Mucosa of rectum (tissue), 2 donors: ENCODE results near the gene APEX2.

ENCODE experiments used
- H3K27ac ChIP-seq, 2 donors: one replicate each; pipeline ENCODE4 v1.7.0; 2013; ENCODE audit warnings: inconsistent platforms in 2 of 2, low read depth in 2 of 2, low read length in 2 of 2
- H3K27me3 ChIP-seq, 2 donors: one replicate each; pipeline ENCODE4 v1.7.0; 2013; ENCODE audit warnings: low read length in 2 of 2; ENCODE audit not compliant: control insufficient read depth in 2 of 2, insufficient read depth in 2 of 2
- H3K36me3 ChIP-seq, 2 donors: one replicate each; pipeline ENCODE4 v1.7.0; 2013; ENCODE audit warnings: low read length in 2 of 2; ENCODE audit not compliant: control insufficient read depth in 2 of 2, insufficient read depth in 2 of 2
- H3K4me1 ChIP-seq, 2 donors: one replicate each; pipeline ENCODE4 v1.7.0; 2013; ENCODE audit warnings: low read length in 2 of 2, mild to moderate bottlenecking in 1 of 2; ENCODE audit not compliant: control insufficient read depth in 2 of 2, insufficient read depth in 2 of 2
- H3K4me3 ChIP-seq, 2 donors: one replicate each; pipeline ENCODE4 v1.7.0; 2013; ENCODE audit warnings: low read length in 2 of 2
- H3K9ac ChIP-seq, 2 donors: one replicate each; pipeline ENCODE4 v1.7.0; 2013; ENCODE audit warnings: low read length in 2 of 2, low read depth in 1 of 2, mild to moderate bottlenecking in 1 of 2
- H3K9me3 ChIP-seq, 2 donors: one replicate each; pipeline ENCODE4 v1.7.0; 2013; ENCODE audit warnings: low read length in 2 of 2; ENCODE audit not compliant: control insufficient read depth in 2 of 2
- donor health status: healthy.
- donor health status: Normal muscosa, but diverticular disease.

Gene APEX2

DNA sequence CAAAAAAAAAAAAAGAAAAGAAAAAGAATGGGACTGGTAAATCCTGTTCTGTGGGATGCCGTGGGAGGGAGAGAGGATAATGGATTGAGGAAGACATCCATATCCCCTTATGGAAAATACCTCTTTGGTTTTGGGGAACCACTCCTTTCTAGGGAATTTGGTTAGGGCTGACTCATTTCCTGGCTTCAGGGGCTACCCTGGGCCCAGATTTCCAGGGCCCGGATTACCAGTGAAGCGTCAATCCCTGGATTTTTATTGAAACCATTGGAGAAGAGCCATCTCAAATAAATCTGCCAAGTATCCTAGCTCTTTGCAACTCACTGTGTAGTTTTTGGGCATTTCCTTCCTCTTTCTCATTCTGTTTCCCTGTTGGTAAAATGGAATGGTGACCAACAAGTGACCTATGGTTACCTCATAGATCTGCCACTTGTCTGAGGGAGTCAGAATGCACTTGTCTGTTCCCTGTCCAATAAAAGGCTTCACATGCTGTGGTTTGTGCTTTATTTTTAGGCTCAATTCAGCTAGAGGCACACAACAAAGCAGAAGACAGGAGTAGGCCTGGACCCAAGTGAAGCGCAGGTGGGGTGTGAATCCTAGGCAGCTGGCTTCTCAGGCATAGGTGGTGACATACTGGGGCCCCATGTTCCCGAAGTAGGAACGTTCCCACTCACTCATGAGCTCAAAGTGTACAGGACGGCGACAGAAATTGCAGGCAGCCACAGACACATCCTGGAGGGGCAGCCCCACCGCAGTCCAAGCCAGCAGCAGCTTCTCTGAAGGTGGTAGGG, 8.6 kb downstream of the APEX2 start:
- Histone ChIP-seq H3K27me3 (no peaks in the 10 kb centered on the region), H3K27ac (no peak overlapping the region), H3K36me3 (peaks cover 0 to 24% of the 10 kb centered on the region in 2 donors), H3K4me3 (no peak overlapping the region), H3K9me3 (no peaks in the 10 kb centered on the region), H3K9ac (no peak overlapping the region), H3K4me1 (peaks cover 10 to 11% of the 10 kb centered on the region in 2 donors)

DNA sequence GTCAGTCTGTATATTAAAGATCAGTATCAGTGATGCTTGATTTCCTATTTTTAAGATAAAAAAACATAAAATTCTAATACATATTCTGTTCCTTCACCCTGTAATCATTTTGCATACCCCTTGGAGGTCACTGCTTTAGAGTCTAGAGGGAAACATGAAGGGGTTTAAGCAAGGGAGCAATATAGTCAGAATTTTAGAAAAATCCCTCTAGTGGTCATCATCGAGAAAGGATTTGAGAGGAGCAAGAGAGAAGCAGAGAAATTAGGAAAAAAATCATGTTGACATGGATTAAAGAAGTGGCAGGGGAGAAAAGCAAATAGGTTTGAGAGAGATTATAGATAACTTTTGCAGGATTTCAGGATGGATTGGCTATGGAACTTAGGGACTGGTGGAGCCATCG, 11.1 kb downstream of the APEX2 start:
- H3K9ac ChIP-seq, result no peak overlapping the region
- H3K27me3 ChIP-seq, result no peaks in the 10 kb centered on the region
- no peak overlapping the region for H3K4me3 ChIP-seq
- no peak overlapping the region for H3K27ac ChIP-seq
- peaks cover 0 to 4% of the 10 kb centered on the region in 2 donors for H3K36me3 ChIP-seq
- H3K9me3 ChIP-seq, result no peaks in the 10 kb centered on the region
- peaks cover 10 to 11% of the 10 kb centered on the region in 2 donors for H3K4me1 ChIP-seq

DNA sequence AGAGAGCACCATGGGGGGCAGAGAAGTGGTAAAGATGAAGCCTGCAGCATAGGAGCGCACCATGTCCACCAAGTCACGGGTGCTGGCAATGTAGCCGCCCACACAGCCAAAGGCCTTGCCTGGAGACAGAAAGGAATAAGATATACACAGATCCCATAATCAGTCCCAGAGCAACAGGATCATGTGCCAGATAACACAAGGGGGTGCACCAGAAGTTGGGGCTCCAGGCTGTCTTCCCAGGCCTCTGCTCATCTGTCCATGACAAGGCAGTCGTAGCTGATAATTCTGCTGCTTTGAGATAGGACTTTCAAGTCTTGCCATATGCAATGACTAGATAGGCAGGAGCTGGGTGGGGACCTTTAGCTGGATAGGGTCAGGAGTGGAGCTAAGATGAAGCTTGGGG, 14.7 kb downstream of the APEX2 start:
- Histone ChIP-seq H3K27ac (no peak overlapping the region), H3K9ac (no peak overlapping the region), H3K36me3 (no peaks in the 10 kb centered on the region), H3K9me3 (no peaks in the 10 kb centered on the region), H3K4me1 (no peaks in the 10 kb centered on the region), H3K4me3 (no peak overlapping the region), H3K27me3 (no peaks in the 10 kb centered on the region)

DNA sequence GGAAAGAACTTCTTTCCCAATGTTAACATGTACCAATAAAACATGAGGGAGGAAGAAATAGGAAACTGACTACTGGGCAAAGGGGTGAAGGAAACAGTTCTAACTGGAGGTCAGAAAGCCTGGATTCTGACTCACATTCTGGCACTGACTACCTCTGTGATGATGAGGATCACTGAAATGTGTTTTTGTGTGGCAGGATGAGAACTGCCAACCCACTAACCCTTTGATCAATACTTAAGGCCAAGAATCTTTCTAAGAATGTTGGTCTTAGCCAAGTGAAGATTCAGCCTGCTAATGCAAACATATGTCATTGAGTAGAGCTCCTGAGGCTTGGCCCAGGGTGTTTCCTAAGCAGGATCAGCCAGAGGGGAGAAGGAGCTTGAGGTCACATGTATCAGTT, 26.0 kb downstream of the APEX2 start:
- H3K9me3 ChIP-seq, result no peaks in the 10 kb centered on the region
- no peak overlapping the region for H3K9ac ChIP-seq
- H3K36me3 ChIP-seq, result no peaks in the 10 kb centered on the region
- no peak overlapping the region for H3K27ac ChIP-seq
- no peak overlapping the region for H3K4me3 ChIP-seq
- no peaks in the 10 kb centered on the region for H3K4me1 ChIP-seq
- peaks cover 0 to 2% of the 10 kb centered on the region in 2 donors for H3K27me3 ChIP-seq

DNA sequence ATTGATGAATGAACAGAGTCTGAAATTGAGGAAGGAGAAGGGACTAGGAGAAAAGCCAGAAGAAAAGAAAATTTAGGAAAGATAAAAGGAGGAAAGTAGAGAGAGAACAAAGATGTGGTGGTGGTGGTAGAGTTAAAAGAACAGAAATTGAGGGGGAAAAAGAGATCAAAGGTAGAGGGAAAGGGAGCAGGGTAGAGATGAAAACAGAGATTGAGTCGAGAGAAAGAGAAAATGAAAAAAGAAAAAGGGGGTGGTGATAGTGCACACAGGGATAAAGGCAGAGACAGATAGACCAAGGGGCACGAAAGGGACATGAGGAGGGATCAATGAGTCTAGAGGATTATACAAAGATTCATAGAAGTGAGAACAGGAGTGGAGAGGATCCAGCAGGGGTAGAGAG, 26.7 kb downstream of the APEX2 start:
- Histone ChIP-seq H3K4me1 (no peaks in the 10 kb centered on the region), H3K27me3 (peaks cover 0 to 2% of the 10 kb centered on the region in 2 donors), H3K9ac (no peak overlapping the region), H3K36me3 (no peaks in the 10 kb centered on the region), H3K4me3 (no peak overlapping the region), H3K9me3 (no peaks in the 10 kb centered on the region), H3K27ac (no peak overlapping the region)

DNA sequence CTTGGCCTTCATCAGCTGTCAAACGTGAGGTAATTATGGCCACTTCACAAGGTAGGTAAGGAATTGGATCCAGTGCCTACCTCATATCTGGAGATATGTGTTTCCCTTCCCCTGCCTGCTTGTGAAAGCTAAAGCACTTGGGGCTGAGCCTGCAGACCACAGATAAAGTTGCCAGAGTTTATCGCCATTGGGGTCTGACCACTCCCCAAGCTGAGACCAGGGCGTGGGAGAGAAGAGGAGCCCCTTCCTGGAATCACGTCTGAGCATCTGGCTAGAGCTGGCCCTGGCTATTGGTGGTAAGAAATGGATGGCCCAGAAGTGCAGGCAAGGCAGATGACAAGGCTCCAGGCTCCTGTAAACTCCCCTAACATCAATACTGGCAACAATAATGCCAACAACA, 27.9 kb downstream of the APEX2 start:
- H3K27me3 ChIP-seq, result peaks cover 0 to 2% of the 10 kb centered on the region in 2 donors
- no peak overlapping the region for H3K9ac ChIP-seq
- H3K27ac ChIP-seq, result no peak overlapping the region
- no peak overlapping the region for H3K4me3 ChIP-seq
- no peaks in the 10 kb centered on the region for H3K9me3 ChIP-seq
- H3K4me1 ChIP-seq, result no peaks in the 10 kb centered on the region
- H3K36me3 ChIP-seq, result no peaks in the 10 kb centered on the region

DNA sequence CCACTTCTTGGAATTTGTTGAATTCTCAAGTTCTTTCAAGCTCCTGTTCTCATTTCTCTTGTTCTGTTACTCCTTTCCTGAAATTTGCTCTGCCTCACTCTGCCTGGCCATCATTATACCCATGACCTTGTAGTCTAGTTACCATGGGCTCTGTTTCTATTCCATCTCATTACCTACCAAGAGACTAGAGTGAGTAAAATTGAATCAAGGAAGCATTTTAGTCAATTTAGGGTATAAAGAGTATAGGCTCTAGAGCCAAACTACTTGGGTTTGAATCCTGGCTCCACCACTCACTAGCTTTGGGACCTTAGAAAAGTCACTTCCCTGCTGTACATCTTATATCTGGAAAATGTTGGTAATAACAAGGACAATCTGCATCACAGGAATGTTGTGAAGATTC, 28.4 kb downstream of the APEX2 start:
- Histone ChIP-seq H3K36me3 (no peaks in the 10 kb centered on the region), H3K4me3 (no peak overlapping the region), H3K4me1 (no peaks in the 10 kb centered on the region), H3K9me3 (no peaks in the 10 kb centered on the region), H3K27me3 (peaks cover 0 to 6% of the 10 kb centered on the region in 2 donors), H3K9ac (no peak overlapping the region), H3K27ac (no peak overlapping the region)

DNA sequence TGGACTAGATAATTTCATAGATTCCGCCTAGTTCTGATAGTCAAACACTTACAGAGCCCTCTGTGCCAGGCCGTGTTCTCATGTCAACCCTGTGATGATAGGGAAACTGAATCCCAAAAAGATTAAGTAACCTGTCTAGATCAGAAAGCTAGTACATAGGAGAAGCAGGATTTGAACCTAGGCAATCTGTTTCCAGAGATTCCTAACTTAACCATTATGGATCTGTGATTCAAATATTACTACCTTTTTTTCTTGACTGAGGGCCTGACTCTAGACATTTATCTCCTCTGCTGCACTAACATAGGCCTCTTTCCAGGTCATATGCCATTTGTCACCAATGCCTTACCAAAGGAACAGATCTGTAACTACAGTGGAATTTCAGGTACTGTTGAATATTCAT, 29.1 kb downstream of the APEX2 start:
- peaks cover 0 to 6% of the 10 kb centered on the region in 2 donors for H3K27me3 ChIP-seq
- no peak overlapping the region for H3K27ac ChIP-seq
- H3K4me1 ChIP-seq, result no peaks in the 10 kb centered on the region
- no peak overlapping the region for H3K9ac ChIP-seq
- no peaks in the 10 kb centered on the region for H3K9me3 ChIP-seq
- H3K36me3 ChIP-seq, result no peaks in the 10 kb centered on the region
- no peak overlapping the region for H3K4me3 ChIP-seq

DNA sequence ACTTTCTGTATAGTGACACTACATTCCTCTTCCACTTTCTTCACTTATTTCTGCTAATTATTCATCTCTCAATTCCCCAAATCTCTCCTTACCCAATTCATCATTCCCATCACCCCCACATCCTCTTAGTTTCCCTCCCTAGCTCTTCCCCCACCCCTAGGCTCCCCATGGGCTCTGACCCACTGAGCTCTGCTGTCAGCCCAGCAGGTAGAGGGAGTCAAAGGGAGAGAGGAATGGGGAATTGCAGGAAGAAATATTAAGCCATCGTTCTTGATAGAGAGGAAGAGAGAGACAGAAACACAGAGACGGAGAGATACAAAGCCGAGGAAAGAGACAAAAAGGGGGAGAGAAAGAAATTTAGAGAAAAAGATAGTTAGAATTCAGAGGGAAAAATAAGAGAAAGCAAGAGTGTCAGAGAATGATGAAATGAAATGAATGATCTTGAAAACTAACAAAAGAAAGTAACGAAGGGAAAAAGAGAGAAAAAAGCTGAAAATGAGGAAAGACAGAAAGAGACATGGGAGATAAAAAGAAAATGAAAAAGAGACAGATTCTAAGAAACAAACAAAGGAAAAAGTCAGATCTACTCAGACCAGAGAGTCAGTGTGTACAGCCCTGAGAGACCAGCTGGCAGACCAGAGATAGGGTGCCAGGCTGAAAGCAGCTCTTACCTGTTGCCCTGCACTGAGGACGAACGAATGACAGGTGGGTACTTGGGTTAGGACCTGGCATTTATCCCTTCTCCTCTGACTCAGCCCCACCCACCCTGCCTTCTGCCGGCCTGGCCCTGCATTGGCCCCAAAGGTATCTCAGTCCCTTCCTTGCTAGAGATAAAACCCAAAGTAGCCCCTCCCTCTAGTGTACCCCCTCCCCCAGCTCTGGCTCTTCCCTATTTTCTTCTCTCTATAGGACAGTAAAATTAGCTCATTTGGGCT, 30.4 kb downstream of the APEX2 start, which contains the start of gene ALAS2:
Gene ALAS2 (minus strand): TSS at position 707 of the 935 bp plus-strand sequence. CDS start 4,977 bp downstream, outside the sequence.
- Histone ChIP-seq H3K4me1 (no peaks in the 10 kb centered on the region), H3K4me3 (no peak within 1 kb of the TSS), H3K27me3 (peaks cover 0 to 6% of the 10 kb centered on the region in 2 donors), H3K36me3 (no peaks in the 10 kb centered on the region), H3K9me3 (no peaks in the 10 kb centered on the region), H3K9ac (no peak within 1 kb of the TSS), H3K27ac (no peak within 1 kb of the TSS)

DNA sequence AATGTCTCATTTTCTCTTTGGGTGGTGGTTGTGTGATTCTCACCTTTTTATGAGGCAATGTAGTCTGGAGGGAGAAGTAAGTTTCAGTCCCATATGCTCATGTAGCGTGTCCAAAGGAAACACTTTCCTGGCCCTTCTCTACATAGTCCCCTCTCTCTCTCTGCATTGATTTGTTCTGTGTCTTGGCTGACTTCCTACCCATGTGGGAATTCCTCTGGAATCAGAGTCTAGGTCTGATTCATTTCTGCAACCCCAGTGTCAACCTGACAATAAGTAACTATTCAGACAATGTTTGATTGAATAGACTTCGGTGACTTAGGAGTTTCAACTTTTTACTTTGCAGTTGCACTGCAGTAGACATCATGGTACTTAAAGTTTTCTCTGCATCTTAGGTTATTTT, 33.3 kb downstream of the APEX2 start:
- Histone ChIP-seq H3K4me1 (no peaks in the 10 kb centered on the region), H3K9me3 (no peaks in the 10 kb centered on the region), H3K36me3 (no peaks in the 10 kb centered on the region), H3K4me3 (no peak overlapping the region), H3K27ac (no peak overlapping the region), H3K27me3 (peaks cover 0 to 6% of the 10 kb centered on the region in 2 donors), H3K9ac (no peak overlapping the region)
